Measurements from ENCODE around the gene GPS1. TPM values are rescaled to one million over a fixed set of nuclear protein-coding genes. Genes with fewer than 3 reads are reported as not detected.

The GPS1 gene
- total and polyA plus RNA-seq, 9 of the 15 experiments (the other 6 are each of a cell fraction or from before 2014, with no cell fraction given), result 3.1 to 167 (median 69.9) TPM

DNA sequence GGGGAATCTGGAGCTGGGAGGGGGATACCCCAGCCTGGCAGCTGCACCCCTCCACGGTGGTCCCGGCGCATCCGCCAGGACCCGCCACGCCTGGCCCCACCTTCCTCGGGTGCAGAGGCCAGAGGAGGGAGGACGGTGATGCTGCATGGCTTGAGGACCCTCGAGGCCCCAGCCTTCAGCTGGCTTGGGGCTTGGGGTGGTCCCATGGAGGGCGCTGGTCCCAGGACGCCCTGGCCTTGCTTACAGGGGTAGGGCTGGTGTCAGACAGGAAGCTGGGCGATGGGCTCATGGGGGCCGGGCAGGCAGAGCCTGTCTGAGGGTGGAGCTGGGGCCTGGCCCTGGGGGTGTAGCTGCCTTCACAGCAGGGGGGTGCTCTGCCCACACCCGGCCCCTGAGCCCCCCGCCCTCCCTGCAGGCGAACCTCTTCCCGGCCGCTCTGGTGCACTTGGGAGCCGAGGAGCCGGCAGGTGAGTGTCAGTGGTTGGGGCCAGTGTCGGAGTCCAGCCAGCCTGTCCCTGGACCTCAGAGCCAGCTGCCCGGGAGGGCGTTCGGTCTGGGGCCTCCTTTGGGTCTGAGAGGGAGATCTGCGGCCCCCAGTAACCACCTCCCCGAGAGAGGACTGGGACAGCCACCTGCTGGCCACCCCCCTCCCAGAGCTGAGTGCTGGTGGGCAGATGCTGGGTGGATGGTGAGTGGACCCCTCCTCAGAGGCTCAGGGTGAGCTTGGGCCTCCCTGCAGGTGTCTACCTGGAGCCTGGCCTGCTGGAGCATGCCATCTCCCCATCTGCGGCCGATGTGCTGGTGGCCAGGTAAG lies 35.4 kb upstream of the GPS1 start:
- ATAC-seq (no peak), FAIRE-seq (no peak), DNase-seq (ENCODE audit: extremely low read depth in 1 of 4, low spot score in 3 of 4) (no peak)
- WGBS (ENCODE audit: insufficient coverage, low coverage, missing lambda C conversion rate), result 85% methylated on average over 15 of the region's 28 CpGs
- peaks cover 30% of the 10 kb centered on the region; the same call in 1 of the 3 replicates for H3K36me3 ChIP-seq (ENCODE audit: control insufficient read depth, insufficient read depth, low read length)
- in situ Hi-C loops (cut with MboI) (no loop called here), intact Hi-C loops (cut with micrococcal nuclease) (no loop called here)
- H3K4me2 ChIP-seq (ENCODE audit: insufficient read depth, low read length), result no peak overlapping the region
- POLR2A ChIA-PET, result interaction anchor here (0.7 to 1.0 kb wide), 2 partner anchors 19 to 73 kb away, joined by 3 to 4 read pairs; no protein-coding TSS in a partner anchor
- H3K79me2 ChIP-seq (ENCODE audit: control insufficient read depth, insufficient read depth, low read length), result peaks cover 13% of the 10 kb centered on the region
- peaks cover 14% of the 10 kb centered on the region for H4K20me1 ChIP-seq (replicated peaks; ENCODE audit: control insufficient read depth, insufficient read depth, low read length)
- H3K27ac ChIP-seq (ENCODE audit: extremely low read depth, low read depth, low read length), result no peak overlapping the region
- H3K27me3 ChIP-seq (ENCODE audit: control insufficient read depth in 2 of 2, insufficient read depth in 2 of 2, low read length in 2 of 2), result no peaks in the 10 kb centered on the region
- H3K4me3 ChIP-seq, result no peak overlapping the region
- TF ChIP-seq RBM22 (IDR thresholded peaks at IDR 0.05; ENCODE audit: low read depth, low read length, poor library complexity, severe bottlenecking) (peak; percentile 15), POLR2G (IDR thresholded peaks at IDR 0.05; ENCODE audit: low read depth, low read length) (peak; percentile 50), PCBP2 (IDR thresholded peaks at IDR 0.05; ENCODE audit: low read depth, low read length, poor library complexity, severe bottlenecking) (no peak)
- TF ChIP-seq, protein P1, sequence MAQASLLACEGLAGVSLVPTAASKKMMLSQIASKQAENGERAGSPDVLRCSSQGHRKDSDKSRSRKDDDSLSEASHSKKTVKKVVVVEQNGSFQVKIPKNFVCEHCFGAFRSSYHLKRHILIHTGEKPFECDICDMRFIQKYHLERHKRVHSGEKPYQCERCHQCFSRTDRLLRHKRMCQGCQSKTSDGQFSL (CRISPR knock-in tag; IDR thresholded peaks at IDR 0.05), result no peak
- TF ChIP-seq, protein P1 (tag; IDR thresholded peaks at IDR 0.05), result no peak
- H3K9ac ChIP-seq (ENCODE audit: insufficient read depth in 1 of 2, low read depth in 2 of 2, low read length in 2 of 2), result no peak overlapping the region
- no TSS peak for BruUV-seq (replicated peaks)
- no peaks in the 10 kb centered on the region for H3K9me3 ChIP-seq (replicated peaks; ENCODE audit: control insufficient read depth, insufficient read depth, low read depth, low read length)
- no peaks in the 10 kb centered on the region for H3K9me1 ChIP-seq (ENCODE audit: control insufficient read depth, insufficient read depth, low read length)
- no peak overlapping the region for H2AFZ ChIP-seq (ENCODE audit: low read depth, low read length)
- peaks cover 11 to 96% of the 10 kb centered on the region in 2 experiments; a peak in 4 of 5 replicates for H3K4me1 ChIP-seq (replicated peaks in 1 of 2; ENCODE audit: control insufficient read depth in 2 of 2, insufficient read depth in 2 of 2, low read length in 2 of 2)
- CTCF ChIA-PET (ENCODE audit: low intra/inter-chr PET ratio), result no interaction called here

Data from K562 (cell line).